SK-N-SH treated with all-trans-retinoic acid at 6 μM for 48 hours (cell line): Measurements from ENCODE around the gene RPUSD4.

Source experiments
- GLIS3 ChIP-seq: fragments of 250-450 bp; sonication (Bioruptor Pico); IDR thresholded peaks from 2 replicates; pipeline ENCODE4 v1.5.0; 2020; ENCODE audit warnings: mild to moderate bottlenecking, moderate library complexity
- RARB ChIP-seq: fragments of 250-450 bp; sonication (Bioruptor Pico); IDR thresholded peaks from 2 replicates; pipeline ENCODE4 v1.8.0; 2021; ENCODE audit warnings: mild to moderate bottlenecking, moderate library complexity
- ZFP30 ChIP-seq: fragments of 450-650 bp; formaldehyde crosslinking; IDR thresholded peaks from 2 replicates; pipeline ENCODE4 v1.5.0; 2022; ENCODE audit warnings: mild to moderate bottlenecking, moderate library complexity

DNA sequence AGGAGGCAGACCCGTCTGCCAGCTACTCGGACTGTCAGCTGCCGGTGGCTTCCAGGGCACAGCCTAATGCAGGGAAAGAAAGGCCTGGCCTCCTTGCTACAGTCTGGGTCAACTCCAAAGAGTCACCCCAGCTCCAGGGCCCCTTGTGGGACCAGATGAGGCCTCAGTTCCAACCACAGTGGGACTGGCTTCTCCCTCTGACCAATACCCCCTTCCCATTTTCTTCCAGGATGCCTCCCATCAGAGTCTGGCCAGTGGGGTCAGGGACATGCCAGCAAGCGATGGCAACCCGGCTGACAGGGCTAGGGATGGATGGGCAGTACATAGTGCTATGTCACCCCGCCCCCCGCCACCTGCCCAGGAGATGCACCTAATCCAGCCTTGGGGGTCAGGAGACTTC lies 36.6 kb downstream of the RPUSD4 start:
- no peak for TF ChIP-seq ZFP30
- no peak for TF ChIP-seq GLIS3
- no peak for TF ChIP-seq RARB
